Endodermal cell (in vitro differentiated cells): ENCODE results near the gene OCA2. TPM values are rescaled to one million over a fixed set of nuclear protein-coding genes. Genes with fewer than 3 reads are reported as not detected.
"Not testable (repeated sequence)": the region's sequence is repeated elsewhere in the genome, so short reads cannot be mapped to it uniquely, and the experiment has no call there.

ENCODE experiments used
- DNase-seq: peaks from one replicate; pipeline ENCODE4 v3.0.0-alpha.2; 2017
- H3K27ac ChIP-seq: 2 replicates; pipeline ENCODE4 v1.5.1; 2013; ENCODE audit warnings: mild to moderate bottlenecking, low read depth, low read length, moderate library complexity
- H3K27me3 ChIP-seq: 2 replicates; pipeline ENCODE4 v1.6.1; 2013; ENCODE audit warnings: mild to moderate bottlenecking, low read length, moderate library complexity; ENCODE audit not compliant: insufficient read depth, control insufficient read depth, poor library complexity, severe bottlenecking
- H3K36me3 ChIP-seq: 2 replicates; pipeline ENCODE4 v1.7.0; 2013; ENCODE audit warnings: mild to moderate bottlenecking, low read length, moderate library complexity; ENCODE audit not compliant: control insufficient read depth, insufficient read depth
- H3K4me1 ChIP-seq: one replicate; pipeline ENCODE4 v1.7.0; 2013; ENCODE audit warnings: low read length; ENCODE audit not compliant: control insufficient read depth, insufficient read depth
- H3K4me3 ChIP-seq: 2 replicates; pipeline ENCODE4 v1.5.1; 2013; ENCODE audit warnings: mild to moderate bottlenecking, low read length, moderate library complexity
- H3K9ac ChIP-seq: 2 replicates; pipeline ENCODE4 v1.6.1; 2013; ENCODE audit warnings: mild to moderate bottlenecking, low read length, moderate library complexity; ENCODE audit not compliant: poor library complexity, severe bottlenecking; ENCODE audit errors: extremely low read depth
- H3K9me3 ChIP-seq: 2 replicates; pipeline ENCODE4 v1.6.1; 2013; ENCODE audit warnings: mild to moderate bottlenecking, low read length, moderate library complexity; ENCODE audit not compliant: control insufficient read depth
- H3K27ac Mint-ChIP-seq: 2 replicates; pipeline ENCODE4 v1.8.0; 2020; ENCODE audit warnings: mixed read lengths
- H3K27me3 Mint-ChIP-seq: 2 replicates; pipeline ENCODE4 v1.8.0; 2021; ENCODE audit warnings: mild to moderate bottlenecking, mixed read lengths; ENCODE audit not compliant: insufficient read depth
- H3K36me3 Mint-ChIP-seq: 2 replicates; pipeline ENCODE4 v1.8.0; 2020; ENCODE audit warnings: low read depth, mixed read lengths
- H3K4me1 Mint-ChIP-seq: 2 replicates; pipeline ENCODE4 v1.8.0; 2020; ENCODE audit warnings: mixed read lengths
- H3K4me3 Mint-ChIP-seq: 2 replicates; pipeline ENCODE4 v1.8.0; 2020; ENCODE audit warnings: mild to moderate bottlenecking, moderate library complexity, mixed read lengths
- H3K9me3 Mint-ChIP-seq: 2 replicates; pipeline ENCODE4 v1.8.0; 2020; ENCODE audit warnings: mild to moderate bottlenecking, mixed read lengths
- CTCF ChIP-seq: fragments of 200-600 bp; sonication (generic); conservative IDR thresholded peaks from 2 replicates; pipeline ENCODE4 v1.5.0; 2021; ENCODE audit warnings: antibody characterized with exemption, mild to moderate bottlenecking
- WGBS, 2 experiments: methylation state at CpG; one replicate each; pipeline versions ENCODE4 v1.1.5 to v1.1.7; 2013; ENCODE audit warnings: missing lambda C conversion rate in 2 of 2, mixed read lengths in 1 of 2; ENCODE audit not compliant: insufficient coverage in 1 of 2, insufficient read length in 1 of 2; 5-methylcytosine and 5-hydroxymethylcytosine counted together
- total RNA-seq, 2 donors: library from RNA; stranded (reverse); fragmentation: NEBNext Ultra II Directional in 1 of 2; extraction: Animal tissue kit (Norgen Biotek cat#: 25700) in 1 of 2; gene quantifications; 2 replicates in 1 of 2; 3 replicates in 1 of 2; pipeline ENCODE4 v1.2.1, GENCODE V29; 2021

The OCA2 gene
- total RNA-seq, 2 donors from 2014 or later: 0.29 to 0.84 TPM

GRCh38 chr15:28140062-28140461 lies 40.9 kb upstream of the OCA2 start:
- Histone ChIP-seq H3K27me3 (no peaks in the 10 kb centered on the region), H3K27ac (no peak overlapping the region), H3K9me3 (no peaks in the 10 kb centered on the region), H3K9ac (no peak overlapping the region), H3K4me3 (no peak overlapping the region), H3K36me3 (peaks cover 57% of the 10 kb centered on the region), H3K4me1 (no peaks in the 10 kb centered on the region)
- no peaks in the 10 kb centered on the region for H3K27me3 Mint-ChIP-seq
- TF ChIP-seq CTCF: no peak
- H3K4me3 Mint-ChIP-seq: no peak overlapping the region
- H3K36me3 Mint-ChIP-seq: peaks cover 73% of the 10 kb centered on the region
- no peaks in the 10 kb centered on the region for H3K9me3 Mint-ChIP-seq
- H3K27ac Mint-ChIP-seq: no peak overlapping the region
- WGBS, 2 experiments: 95 to 100% methylated on average over 3 to 6 of the region's 6 CpGs
- no peak for DNase-seq
- H3K4me1 Mint-ChIP-seq: no peaks in the 10 kb centered on the region

GRCh38 chr15:28137408-28138039 lies 38.4 kb upstream of the OCA2 start:
- not testable (repeated sequence) for H3K27me3 ChIP-seq, H3K27me3 Mint-ChIP-seq, H3K9ac ChIP-seq, H3K4me1 ChIP-seq, DNase-seq, H3K9me3 Mint-ChIP-seq, H3K9me3 ChIP-seq, H3K4me3 ChIP-seq, H3K4me3 Mint-ChIP-seq, H3K27ac ChIP-seq, H3K4me1 Mint-ChIP-seq, H3K27ac Mint-ChIP-seq
- H3K36me3 Mint-ChIP-seq: peaks cover 67% of the 10 kb centered on the region
- WGBS, 2 experiments: 94% methylated on average over 6 of the region's 9 CpGs; no CpG with 5 or more reads in 1 of the 2 experiments
- H3K36me3 ChIP-seq: peaks cover 63% of the 10 kb centered on the region

GRCh38 chr15:28136236-28136904 lies 37.3 kb upstream of the OCA2 start:
- 91 to 100% methylated on average over 1 to 6 of the region's 6 CpGs for WGBS, 2 experiments
- not testable (repeated sequence) for H3K4me1 Mint-ChIP-seq, H3K9me3 ChIP-seq, H3K27ac Mint-ChIP-seq, H3K4me1 ChIP-seq, H3K27ac ChIP-seq, DNase-seq, H3K27me3 ChIP-seq, H3K9ac ChIP-seq, H3K4me3 ChIP-seq, H3K4me3 Mint-ChIP-seq, H3K27me3 Mint-ChIP-seq, H3K9me3 Mint-ChIP-seq
- H3K36me3 ChIP-seq: peaks cover 63% of the 10 kb centered on the region
- peaks cover 57% of the 10 kb centered on the region for H3K36me3 Mint-ChIP-seq

GRCh38 chr15:28133281-28133680 lies 34.2 kb upstream of the OCA2 start:
- H3K27ac Mint-ChIP-seq: no peak overlapping the region
- H3K4me3 Mint-ChIP-seq: no peak overlapping the region
- Histone ChIP-seq H3K4me3 (no peak overlapping the region), H3K27ac (no peak overlapping the region), H3K4me1 (no peaks in the 10 kb centered on the region), H3K9ac (no peak overlapping the region), H3K36me3 (peaks cover 68% of the 10 kb centered on the region), H3K9me3 (no peaks in the 10 kb centered on the region), H3K27me3 (no peaks in the 10 kb centered on the region)
- H3K4me1 Mint-ChIP-seq: peaks cover 2% of the 10 kb centered on the region
- H3K27me3 Mint-ChIP-seq: no peaks in the 10 kb centered on the region
- TF ChIP-seq CTCF: no peak
- H3K36me3 Mint-ChIP-seq: peaks cover 52% of the 10 kb centered on the region
- DNase-seq: no peak
- no peaks in the 10 kb centered on the region for H3K9me3 Mint-ChIP-seq
